IPS-18a (cell line): ENCODE measurements around the gene TRIAP1.

ENCODE experiments used
- H3K27ac ChIP-seq: one replicate; pipeline ENCODE4 v1.5.1; 2013; ENCODE audit warnings: low read length
- H3K27me3 ChIP-seq: one replicate; pipeline ENCODE4 v1.6.1; 2013; ENCODE audit warnings: mild to moderate bottlenecking, low read length; ENCODE audit not compliant: control insufficient read depth, insufficient read depth
- H3K36me3 ChIP-seq: one replicate; pipeline ENCODE4 v1.6.1; 2013; ENCODE audit warnings: low read depth, low read length; ENCODE audit not compliant: control insufficient read depth
- H3K4me1 ChIP-seq: one replicate; pipeline ENCODE4 v1.6.1; 2013; ENCODE audit warnings: low read depth, low read length; ENCODE audit not compliant: control insufficient read depth
- H3K4me3 ChIP-seq: one replicate; pipeline ENCODE4 v1.5.1; 2013; ENCODE audit warnings: low read length
- H3K9ac ChIP-seq: one replicate; pipeline ENCODE4 v1.6.1; 2013; ENCODE audit warnings: mild to moderate bottlenecking, low read length, moderate library complexity
- H3K9me3 ChIP-seq: one replicate; pipeline ENCODE4 v1.6.1; 2013; ENCODE audit warnings: low read depth, low read length; ENCODE audit not compliant: control insufficient read depth

TRIAP1 gene

DNA sequence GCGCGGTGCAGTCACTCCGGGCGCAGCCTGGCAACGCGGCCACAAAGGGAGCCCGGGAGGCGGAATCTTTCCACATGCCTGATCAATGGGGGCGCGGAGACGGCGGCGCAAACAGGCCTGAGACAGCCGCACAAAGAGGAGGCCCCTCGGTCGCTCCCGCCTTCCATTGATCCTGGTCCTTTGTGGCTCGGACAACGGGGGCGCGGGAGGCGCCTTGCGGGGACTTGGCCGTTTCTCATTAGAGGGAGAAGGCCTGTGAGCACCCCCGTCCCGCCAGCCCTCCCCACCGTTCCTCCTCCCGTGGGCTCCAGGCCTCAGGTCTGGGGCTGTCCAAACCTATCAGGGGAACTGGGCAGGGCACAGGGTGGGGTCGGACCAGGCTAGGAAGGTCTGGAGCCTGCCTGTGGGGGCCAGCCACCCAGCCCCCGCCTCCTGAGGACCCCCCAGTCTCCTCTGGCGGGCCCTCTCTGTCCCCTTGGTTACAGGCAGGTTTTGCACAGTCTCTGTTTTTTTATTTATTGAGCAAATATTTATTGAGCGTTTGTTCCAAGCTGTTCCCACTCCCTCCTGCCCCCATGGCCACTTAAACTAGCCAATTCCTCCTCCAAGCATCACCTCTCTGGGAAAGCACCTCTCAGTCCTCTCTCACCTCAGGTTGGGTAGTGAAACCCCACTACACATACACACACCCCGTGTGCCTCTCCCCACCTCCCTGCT is 48.2 kb downstream of the TRIAP1 start:
- H3K9ac ChIP-seq, result no peak overlapping the region

DNA sequence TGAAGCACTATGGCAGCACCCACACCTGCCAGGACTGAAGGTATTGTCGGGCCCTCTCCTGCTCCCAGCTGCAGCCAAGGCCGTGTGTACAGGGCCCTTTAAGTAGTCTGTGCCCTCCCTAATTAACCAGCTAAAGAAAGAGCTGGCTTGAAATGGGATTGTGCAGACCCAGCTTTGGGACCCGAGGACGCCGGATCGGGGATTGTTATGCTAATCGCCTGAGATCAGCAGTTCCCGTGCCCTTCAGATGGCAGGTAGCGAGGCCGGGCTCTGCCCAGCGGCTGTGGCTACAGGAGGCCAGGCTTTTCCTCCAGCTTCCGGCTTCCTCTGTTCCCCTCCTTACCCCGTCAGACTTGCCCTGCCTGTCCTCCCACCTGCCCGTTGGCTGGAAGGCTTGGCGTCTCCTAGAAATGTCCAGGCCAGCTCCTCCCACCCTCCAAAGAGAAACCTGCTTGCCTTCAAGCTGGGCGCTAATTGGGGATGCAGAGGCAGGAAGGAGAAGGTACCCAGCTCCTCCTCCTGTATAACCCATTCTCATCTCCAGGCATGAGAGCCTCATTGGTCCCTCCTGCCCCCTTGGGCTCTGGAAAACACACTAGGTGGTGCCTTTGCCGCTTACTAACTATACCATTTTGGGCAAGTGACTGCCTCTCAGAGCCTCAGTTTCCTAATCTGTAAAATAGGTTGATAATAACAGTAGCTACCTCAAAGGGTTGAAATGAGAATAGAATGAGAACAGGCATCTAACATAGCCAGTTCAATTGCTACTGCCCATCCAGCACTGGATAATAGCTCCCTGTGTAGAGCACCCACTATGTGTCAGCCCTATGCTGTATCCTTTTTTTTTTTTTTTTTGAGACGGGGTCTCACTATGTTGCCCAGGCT is 51.5 kb downstream of the TRIAP1 start:
- Histone ChIP-seq H3K27me3 (no peaks in the 10 kb centered on the region), H3K4me3 (no peak overlapping the region), H3K9me3 (no peaks in the 10 kb centered on the region), H3K27ac (no peak overlapping the region), H3K36me3 (no peaks in the 10 kb centered on the region), H3K4me1 (peaks cover 8% of the 10 kb centered on the region), H3K9ac (no peak overlapping the region)

More for the DNA sequence above, 48.2 kb downstream of the TRIAP1 start:
- H3K27me3 ChIP-seq, result no peaks in the 10 kb centered on the region
- H3K4me1 ChIP-seq, result peaks cover 16% of the 10 kb centered on the region
- no peak overlapping the region for H3K4me3 ChIP-seq
- H3K9me3 ChIP-seq, result no peaks in the 10 kb centered on the region
- no peak overlapping the region for H3K27ac ChIP-seq
- H3K36me3 ChIP-seq, result no peaks in the 10 kb centered on the region
